Parathyroid adenoma (tissue), 2 donors: ENCODE measurements around the gene C4orf50.

Source experiments
- H2AFZ ChIP-seq: fragments of 300-600 bp; sonication (generic); one replicate; pipeline ENCODE4 v1.7.0; 2017; ENCODE audit warnings: antibody characterized with exemption, mild to moderate bottlenecking
- H3K27ac ChIP-seq: fragments of 300-600 bp; sonication (generic); one replicate; pipeline ENCODE4 v1.7.0; 2017
- H3K27me3 ChIP-seq: fragments of 300-600 bp; sonication (generic); one replicate; pipeline ENCODE4 v1.7.0; 2017; ENCODE audit warnings: low read length; ENCODE audit not compliant: control insufficient read depth, insufficient read depth
- H3K36me3 ChIP-seq: fragments of 300-600 bp; sonication (generic); one replicate; pipeline ENCODE4 v1.7.0; 2017; ENCODE audit warnings: low read length; ENCODE audit not compliant: control insufficient read depth, insufficient read depth
- H3K4me1 ChIP-seq: fragments of 300-600 bp; sonication (generic); one replicate; pipeline ENCODE4 v1.7.0; 2017; ENCODE audit warnings: control low read depth
- H3K4me2 ChIP-seq: fragments of 300-600 bp; sonication (generic); one replicate; pipeline ENCODE4 v1.7.0; 2017; ENCODE audit warnings: low read length
- H3K4me3 ChIP-seq: fragments of 300-600 bp; sonication (generic); one replicate; pipeline ENCODE4 v1.7.0; 2017; ENCODE audit warnings: low read depth, low read length
- H3K79me2 ChIP-seq: fragments of 300-600 bp; sonication (generic); one replicate; pipeline ENCODE4 v1.7.0; 2017; ENCODE audit warnings: control low read depth
- H3K9ac ChIP-seq: fragments of 300-600 bp; sonication (generic); one replicate; pipeline ENCODE4 v1.7.0; 2017; ENCODE audit warnings: mild to moderate bottlenecking
- H3K9me3 ChIP-seq: fragments of 300-600 bp; sonication (generic); one replicate; pipeline ENCODE4 v1.7.0; 2017; ENCODE audit warnings: low read length; ENCODE audit not compliant: control insufficient read depth
- TF ChIP-seq, protein P1 (sequence below): fragments of 300-600 bp; sonication (generic); IDR thresholded peaks from one replicate; pipeline ENCODE4 v1.7.0; 2017; ENCODE audit warnings: antibody characterized with exemption, mild to moderate bottlenecking
- donor health status: primary hyperparathyroidism.

C4orf50 gene

GRCh38 chr4:5899881-5900280 lies 118.3 kb downstream of the C4orf50 start:
- Histone ChIP-seq H3K4me3 (no peak overlapping the region), H3K9me3 (no peaks in the 10 kb centered on the region), H3K79me2 (no peaks in the 10 kb centered on the region), H3K27ac (no peak overlapping the region), H3K4me2 (no peak overlapping the region), H3K9ac (no peak overlapping the region), H2AFZ (no peak overlapping the region), H3K4me1 (no peaks in the 10 kb centered on the region), H3K27me3 (no peaks in the 10 kb centered on the region), H3K36me3 (no peaks in the 10 kb centered on the region)
- TF ChIP-seq, protein P1, sequence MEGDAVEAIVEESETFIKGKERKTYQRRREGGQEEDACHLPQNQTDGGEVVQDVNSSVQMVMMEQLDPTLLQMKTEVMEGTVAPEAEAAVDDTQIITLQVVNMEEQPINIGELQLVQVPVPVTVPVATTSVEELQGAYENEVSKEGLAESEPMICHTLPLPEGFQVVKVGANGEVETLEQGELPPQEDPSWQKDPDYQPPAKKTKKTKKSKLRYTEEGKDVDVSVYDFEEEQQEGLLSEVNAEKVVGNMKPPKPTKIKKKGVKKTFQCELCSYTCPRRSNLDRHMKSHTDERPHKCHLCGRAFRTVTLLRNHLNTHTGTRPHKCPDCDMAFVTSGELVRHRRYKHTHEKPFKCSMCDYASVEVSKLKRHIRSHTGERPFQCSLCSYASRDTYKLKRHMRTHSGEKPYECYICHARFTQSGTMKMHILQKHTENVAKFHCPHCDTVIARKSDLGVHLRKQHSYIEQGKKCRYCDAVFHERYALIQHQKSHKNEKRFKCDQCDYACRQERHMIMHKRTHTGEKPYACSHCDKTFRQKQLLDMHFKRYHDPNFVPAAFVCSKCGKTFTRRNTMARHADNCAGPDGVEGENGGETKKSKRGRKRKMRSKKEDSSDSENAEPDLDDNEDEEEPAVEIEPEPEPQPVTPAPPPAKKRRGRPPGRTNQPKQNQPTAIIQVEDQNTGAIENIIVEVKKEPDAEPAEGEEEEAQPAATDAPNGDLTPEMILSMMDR: no peak

- Histone ChIP-seq H3K4me2 (no peak overlapping the region), H3K27ac (no peak overlapping the region), H3K27me3 (no peaks in the 10 kb centered on the region), H2AFZ (no peak overlapping the region), H3K9me3 (no peaks in the 10 kb centered on the region), H3K4me3 (no peak overlapping the region), H3K36me3 (no peaks in the 10 kb centered on the region), H3K4me1 (no peaks in the 10 kb centered on the region), H3K9ac (no peak overlapping the region), H3K79me2 (no peaks in the 10 kb centered on the region)
- TF ChIP-seq, protein P1: no peak
Measured at GRCh38 chr4:5899396-5899795, 118.8 kb downstream of the C4orf50 start.

DNA sequence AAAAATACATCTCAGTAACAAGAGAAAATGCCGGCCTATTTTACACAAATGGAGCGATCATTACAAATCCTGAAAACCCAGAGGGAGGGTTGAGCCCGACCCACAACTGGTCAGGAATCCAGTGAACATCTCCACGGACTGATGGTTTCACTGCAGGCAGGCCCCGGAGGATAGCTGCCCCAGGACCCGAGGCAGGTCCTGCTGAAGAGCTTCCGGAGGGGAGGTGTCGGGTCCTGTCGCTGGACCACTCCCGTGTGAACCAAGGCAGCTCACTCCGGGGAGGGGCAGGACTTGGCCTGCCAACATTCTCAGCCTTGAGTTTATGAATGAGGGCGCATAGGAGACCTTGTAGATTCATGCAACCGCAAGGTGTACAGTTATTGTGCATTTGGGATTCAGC lies 120.6 kb downstream of the C4orf50 start:
- Histone ChIP-seq H3K36me3 (no peaks in the 10 kb centered on the region), H3K27ac (no peak overlapping the region), H3K27me3 (no peaks in the 10 kb centered on the region), H2AFZ (no peak overlapping the region), H3K79me2 (no peaks in the 10 kb centered on the region), H3K9me3 (no peaks in the 10 kb centered on the region), H3K4me1 (no peaks in the 10 kb centered on the region), H3K9ac (no peak overlapping the region), H3K4me2 (no peak overlapping the region), H3K4me3 (no peak overlapping the region)
- TF ChIP-seq, protein P1: no peak

DNA sequence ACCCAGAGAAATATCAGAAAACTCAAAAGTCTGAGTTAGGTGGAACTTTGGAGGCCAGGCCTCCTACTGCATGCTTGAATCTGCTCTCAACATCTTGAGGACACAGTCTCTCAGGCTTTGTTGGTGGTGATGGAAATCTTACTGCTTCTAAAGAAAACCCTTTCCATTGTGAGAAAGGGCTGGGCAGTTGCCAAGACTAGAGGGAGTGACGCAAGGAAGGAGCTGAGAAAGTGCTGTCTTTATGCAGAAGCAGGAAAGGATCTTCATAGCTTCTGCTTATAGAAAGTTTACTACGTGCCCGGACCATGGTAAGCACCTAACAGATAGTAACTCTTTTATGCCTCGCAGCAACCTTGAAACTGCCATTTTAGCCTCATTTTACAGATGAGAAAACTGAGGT lies 122.9 kb downstream of the C4orf50 start:
- no peaks in the 10 kb centered on the region for H3K36me3 ChIP-seq
- H3K4me2 ChIP-seq: no peak overlapping the region
- no peak overlapping the region for H2AFZ ChIP-seq
- TF ChIP-seq, protein P1: no peak
- H3K27me3 ChIP-seq: peaks cover 5% of the 10 kb centered on the region
- no peak overlapping the region for H3K27ac ChIP-seq
- H3K4me1 ChIP-seq: no peaks in the 10 kb centered on the region
- no peak overlapping the region for H3K9ac ChIP-seq
- no peaks in the 10 kb centered on the region for H3K79me2 ChIP-seq
- H3K9me3 ChIP-seq: no peaks in the 10 kb centered on the region
- H3K4me3 ChIP-seq: no peak overlapping the region

- Histone ChIP-seq H3K27ac (no peak overlapping the region), H3K9me3 (no peaks in the 10 kb centered on the region), H3K9ac (no peak overlapping the region), H3K4me2 (no peak overlapping the region), H3K4me3 (no peak overlapping the region), H3K27me3 (peaks cover 5% of the 10 kb centered on the region), H3K36me3 (no peaks in the 10 kb centered on the region), H3K79me2 (no peaks in the 10 kb centered on the region), H3K4me1 (no peaks in the 10 kb centered on the region), H2AFZ (no peak overlapping the region)
- TF ChIP-seq, protein P1: no peak
Measured at GRCh38 chr4:5894266-5894665, 124.0 kb downstream of the C4orf50 start.
